Activated gamma-delta T cell treated with anti-CD3 and anti-CD28 coated beads, Interleukin-2, amount 50 U/mL, for 16 hours (primary cell): ENCODE measurements around the gene MTHFR.

Experiments
- DNase-seq: peaks from one replicate; pipeline ENCODE4 v3.0.0-alpha.2; 2020; ENCODE audit warnings: low read depth

MTHFR gene

GRCh38 chr1:11780380-11781147 lies 25.2 kb downstream of the MTHFR start:
- no peak for DNase-seq

- DNase-seq, result no peak
Measured at GRCh38 chr1:11779715-11780379, 25.9 kb downstream of the MTHFR start.

- DNase-seq, result no peak
Measured at GRCh38 chr1:11778844-11779623, 26.7 kb downstream of the MTHFR start.

- no peak for DNase-seq
Measured at GRCh38 chr1:11778336-11778735, 27.4 kb downstream of the MTHFR start.

GRCh38 chr1:11777658-11778322 lies 28.0 kb downstream of the MTHFR start:
- DNase-seq, result no peak

GRCh38 chr1:11774753-11775152 lies 31.0 kb downstream of the MTHFR start:
- no peak for DNase-seq

- no peak for DNase-seq
Measured at GRCh38 chr1:11772458-11772857, 33.3 kb downstream of the MTHFR start.

- no peak for DNase-seq
Measured at GRCh38 chr1:11771481-11772043, 34.2 kb downstream of the MTHFR start.

GRCh38 chr1:11770011-11770410 lies 35.8 kb downstream of the MTHFR start:
- DNase-seq, result no peak

- DNase-seq, result no peak
Measured at GRCh38 chr1:11769274-11769673, 36.5 kb downstream of the MTHFR start.

- DNase-seq, result no peak
Measured at GRCh38 chr1:11768821-11769220, 36.9 kb downstream of the MTHFR start.

- no peak for DNase-seq
Measured at GRCh38 chr1:11767922-11768704, 37.7 kb downstream of the MTHFR start.

- DNase-seq, result no peak
Measured at GRCh38 chr1:11766429-11766776, 39.4 kb downstream of the MTHFR start.

- DNase-seq, result no peak
Measured at GRCh38 chr1:11765661-11766428, 39.9 kb downstream of the MTHFR start.

GRCh38 chr1:11764519-11764918 lies 41.2 kb downstream of the MTHFR start:
- DNase-seq, result no peak

- no peak for DNase-seq
Measured at GRCh38 chr1:11764115-11764514, 41.6 kb downstream of the MTHFR start.

- no peak for DNase-seq
Measured at GRCh38 chr1:11761988-11762406, 43.8 kb downstream of the MTHFR start, which contains the start of gene C1orf167. Gene C1orf167, plus strand, starts transcription at chr1:11762193. Its CDS starts 2,208 bp downstream, at chr1:11764401.

GRCh38 chr1:11761285-11761684 lies 44.5 kb downstream of the MTHFR start:
- DNase-seq, result no peak

GRCh38 chr1:11759791-11760190 lies 46.0 kb downstream of the MTHFR start:
- no peak for DNase-seq

GRCh38 chr1:11757047-11757446 lies 48.7 kb downstream of the MTHFR start:
- no peak for DNase-seq
